SK-N-SH treated with all-trans-retinoic acid at 6 μM for 48 hours (cell line): ENCODE data around the gene SPG11.

ENCODE experiments used
- ZFP3 ChIP-seq: fragments of 250-450 bp; sonication (Bioruptor Pico); IDR thresholded peaks from 2 replicates; pipeline ENCODE4 v1.5.0; 2020; ENCODE audit warnings: mild to moderate bottlenecking, moderate library complexity
- ZFP30 ChIP-seq: fragments of 450-650 bp; formaldehyde crosslinking; IDR thresholded peaks from 2 replicates; pipeline ENCODE4 v1.5.0; 2022; ENCODE audit warnings: mild to moderate bottlenecking, moderate library complexity
- ZNF565 ChIP-seq: fragments of 450-650 bp; formaldehyde crosslinking; conservative IDR thresholded peaks from 2 replicates; pipeline ENCODE4 v1.5.0; 2020; ENCODE audit warnings: low read depth, mild to moderate bottlenecking, moderate library complexity
- TF ChIP-seq, protein P1 (sequence below): fragments of 250-450 bp; sonication (Bioruptor Pico); IDR thresholded peaks from 2 replicates; pipeline ENCODE4 v1.8.0; 2020; ENCODE audit warnings: mild to moderate bottlenecking, moderate library complexity, borderline replicate concordance
- TF ChIP-seq, protein P2 (sequence below): fragments of 250-450 bp; sonication (Bioruptor Pico); IDR thresholded peaks from 2 replicates; pipeline ENCODE4 v1.5.1; 2020; ENCODE audit warnings: low read depth, mild to moderate bottlenecking, moderate library complexity

DNA sequence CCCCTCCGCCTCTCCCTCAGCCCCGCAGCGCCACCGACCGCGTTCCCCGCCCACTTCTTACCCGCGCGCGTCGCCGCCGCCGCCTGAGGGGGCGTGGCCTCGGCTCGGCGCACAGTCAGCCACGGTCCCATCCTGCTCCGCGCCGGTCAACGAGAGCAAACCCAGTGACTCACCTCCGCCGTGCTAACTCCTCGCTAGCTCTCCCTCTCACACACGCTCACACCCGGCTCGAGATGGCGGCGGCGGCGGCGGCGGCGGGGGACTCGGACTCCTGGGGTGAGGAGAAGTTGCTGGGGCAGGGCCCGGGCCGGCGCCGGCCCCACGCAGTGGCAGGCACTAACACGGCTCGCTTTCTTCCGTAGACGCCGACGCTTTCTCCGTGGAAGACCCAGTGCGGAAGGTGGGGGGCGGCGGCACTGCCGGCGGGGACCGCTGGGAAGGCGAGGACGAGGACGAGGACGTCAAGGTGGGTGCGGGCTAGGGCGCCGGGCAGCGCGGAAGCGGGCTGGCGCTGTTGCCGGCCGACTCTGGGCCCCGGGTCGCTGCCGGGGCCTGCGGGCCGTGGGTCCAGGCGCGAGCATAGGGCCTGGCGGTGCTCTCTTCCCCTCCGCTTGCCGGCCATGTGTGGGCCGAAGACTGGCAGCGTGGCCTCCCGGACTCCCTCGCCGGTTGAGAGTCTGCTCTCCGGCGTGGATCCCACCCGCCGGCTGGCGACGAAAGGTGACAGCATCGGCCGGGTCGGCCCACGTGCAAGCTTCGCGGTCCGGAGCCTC, 126.3 kb downstream of the SPG11 start, which contains the start of gene EIF3J:
- TF ChIP-seq, protein P1, sequence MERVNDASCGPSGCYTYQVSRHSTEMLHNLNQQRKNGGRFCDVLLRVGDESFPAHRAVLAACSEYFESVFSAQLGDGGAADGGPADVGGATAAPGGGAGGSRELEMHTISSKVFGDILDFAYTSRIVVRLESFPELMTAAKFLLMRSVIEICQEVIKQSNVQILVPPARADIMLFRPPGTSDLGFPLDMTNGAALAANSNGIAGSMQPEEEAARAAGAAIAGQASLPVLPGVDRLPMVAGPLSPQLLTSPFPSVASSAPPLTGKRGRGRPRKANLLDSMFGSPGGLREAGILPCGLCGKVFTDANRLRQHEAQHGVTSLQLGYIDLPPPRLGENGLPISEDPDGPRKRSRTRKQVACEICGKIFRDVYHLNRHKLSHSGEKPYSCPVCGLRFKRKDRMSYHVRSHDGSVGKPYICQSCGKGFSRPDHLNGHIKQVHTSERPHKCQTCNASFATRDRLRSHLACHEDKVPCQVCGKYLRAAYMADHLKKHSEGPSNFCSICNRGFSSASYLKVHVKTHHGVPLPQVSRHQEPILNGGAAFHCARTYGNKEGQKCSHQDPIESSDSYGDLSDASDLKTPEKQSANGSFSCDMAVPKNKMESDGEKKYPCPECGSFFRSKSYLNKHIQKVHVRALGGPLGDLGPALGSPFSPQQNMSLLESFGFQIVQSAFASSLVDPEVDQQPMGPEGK (CRISPR knock-in tag): no peak
- TF ChIP-seq ZFP3 (CRISPR knock-in tag) (no peak), ZFP30 (CRISPR knock-in tag) (no peak), ZNF565 (CRISPR knock-in tag) (no peak)
- TF ChIP-seq, protein P2, sequence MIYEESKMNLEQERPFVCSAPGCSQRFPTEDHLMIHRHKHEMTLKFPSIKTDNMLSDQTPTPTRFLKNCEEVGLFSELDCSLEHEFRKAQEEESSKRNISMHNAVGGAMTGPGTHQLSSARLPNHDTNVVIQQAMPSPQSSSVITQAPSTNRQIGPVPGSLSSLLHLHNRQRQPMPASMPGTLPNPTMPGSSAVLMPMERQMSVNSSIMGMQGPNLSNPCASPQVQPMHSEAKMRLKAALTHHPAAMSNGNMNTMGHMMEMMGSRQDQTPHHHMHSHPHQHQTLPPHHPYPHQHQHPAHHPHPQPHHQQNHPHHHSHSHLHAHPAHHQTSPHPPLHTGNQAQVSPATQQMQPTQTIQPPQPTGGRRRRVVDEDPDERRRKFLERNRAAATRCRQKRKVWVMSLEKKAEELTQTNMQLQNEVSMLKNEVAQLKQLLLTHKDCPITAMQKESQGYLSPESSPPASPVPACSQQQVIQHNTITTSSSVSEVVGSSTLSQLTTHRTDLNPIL (CRISPR knock-in tag): no peak
